K562 (cell line): ENCODE results near the gene PTPN18. TPM values are rescaled to one million over a fixed set of nuclear protein-coding genes. Genes with fewer than 3 reads are reported as not detected.

Experiments
- ATF1 ChIP-seq, 2 experiments: fragments of 450-650 bp in 1 of 2; IDR thresholded peaks; 2 replicates each; pipeline ENCODE4 v1.6.1; 2016; ENCODE audit warnings: missing compliant biosample characterization in 1 of 2, missing genetic modification characterization in 1 of 2
- DPF2 ChIP-seq: fragments of 450-650 bp; IDR thresholded peaks from 2 replicates; pipeline ENCODE4 v1.6.1; 2016
- GABPA ChIP-seq: fragments of 200-800 bp; sonication (Bioruptor generic); conservative IDR thresholded peaks from 2 replicates; pipeline ENCODE4 v1.6.1; 2016; ENCODE audit warnings: low read depth, missing genetic modification characterization, missing compliant biosample characterization
- HMGN3 ChIP-seq: IDR thresholded peaks from 2 replicates; pipeline ENCODE4 v1.6.1; 2011; ENCODE audit warnings: borderline replicate concordance, low read depth, mild to moderate bottlenecking, mixed read lengths, low read length; ENCODE audit not compliant: insufficient read length; ENCODE audit errors: extremely low read depth
- ILK ChIP-seq: fragments of 450-650 bp; IDR thresholded peaks from 2 replicates; pipeline ENCODE4 v1.6.1; 2016; ENCODE audit warnings: missing genetic modification characterization, low read depth, mild to moderate bottlenecking, missing compliant biosample characterization, moderate library complexity, borderline replicate concordance
- KLF10 ChIP-seq: fragments of 250-450 bp; sonication (Bioruptor Pico); IDR thresholded peaks from 2 replicates; pipeline ENCODE4 v1.6.1; 2021; ENCODE audit warnings: matching md5 sums
- PHF20 ChIP-seq: fragments of 450-650 bp; IDR thresholded peaks from 2 replicates; pipeline ENCODE4 v1.6.1; 2018; ENCODE audit not compliant: partially characterized antibody
- POLR2AphosphoS2 ChIP-seq: IDR thresholded peaks from 2 replicates; pipeline ENCODE4 v1.6.1; 2012; ENCODE audit warnings: low read length, improper control_type of control experiment
- POLR3G ChIP-seq: IDR thresholded peaks from 2 replicates; pipeline ENCODE4 v1.6.1; 2011; ENCODE audit not compliant: insufficient read length, insufficient replicate concordance; ENCODE audit errors: extremely low read depth
- RBBP5 ChIP-seq: fragments of 200-600 bp; sonication (generic); IDR thresholded peaks from 2 replicates; pipeline ENCODE4 v1.6.1; 2012; ENCODE audit warnings: borderline replicate concordance, mild to moderate bottlenecking, low read length, control low read depth, inconsistent platforms; ENCODE audit not compliant: insufficient read depth, poor library complexity, severe bottlenecking
- SMARCA4 ChIP-seq: fragments of 450-650 bp; IDR thresholded peaks from 2 replicates; pipeline ENCODE4 v1.6.1; 2016
- TARDBP ChIP-seq: fragments of 450-650 bp; IDR thresholded peaks from 2 replicates; pipeline ENCODE4 v1.6.1; 2016
- TOE1 ChIP-seq, 2 experiments: fragments of 450-650 bp in 1 of 2; sonication (generic) in 1 of 2; formaldehyde crosslinking in 1 of 2; IDR thresholded peaks; 2 replicates each; pipeline versions ENCODE4 v1.7.1 to v1.8.0; 2016 to 2022; ENCODE audit warnings: borderline replicate concordance in 2 of 2, mild to moderate bottlenecking in 2 of 2, antibody characterized with exemption in 1 of 2, inconsistent platforms in 1 of 2, low read depth in 1 of 2, missing genetic modification reagents in 1 of 2, moderate library complexity in 1 of 2
- ZC3H11A ChIP-seq: IDR thresholded peaks from 2 replicates; pipeline ENCODE4 v1.6.1; 2012; ENCODE audit warnings: low read depth, low read length, improper control_type of control experiment
- ZNF668 ChIP-seq: fragments of 250-450 bp; sonication (Bioruptor Pico); IDR thresholded peaks from 2 replicates; pipeline ENCODE4 v1.8.0; 2022; ENCODE audit warnings: mild to moderate bottlenecking, inconsistent platforms
- ZNF830 ChIP-seq: fragments of 250-450 bp; sonication (Bioruptor Pico); IDR thresholded peaks from 2 replicates; pipeline ENCODE4 v1.5.0; 2021; ENCODE audit warnings: mild to moderate bottlenecking
- polyA plus RNA-seq, 8 experiments: library from polyadenylated mRNA; depleted of rRNA in 4 of 8; stranded (reverse) in 5 of 8; unstranded in 3 of 8; fragments of >200 nt; fragmentation: Nextera tagmentation in 2 of 8; fragmentation: Illumina TruSeq in 1 of 8; extraction: Ambion mirVana in 2 of 8; extraction: Trizol in 1 of 8; gene quantifications; 2 replicates each; pipeline versions ENCODE4 v1.2.1 to v1.2.3, GENCODE V29; 2011 to 2014; ENCODE audit warnings: inconsistent platforms in 1 of 8, missing spikeins in 1 of 8
- total RNA-seq, 7 experiments: library from RNA; depleted of rRNA in 6 of 7; stranded (reverse); fragments of >200 nt in 6 of 7; fragmentation: Illumina TruSeq in 2 of 7; extraction: Trizol in 2 of 7; gene quantifications; 2 replicates each; pipeline versions ENCODE4 v1.2.1 to v1.2.3, GENCODE V29; 2011 to 2021; ENCODE audit warnings: low replicate concordance in 1 of 7
- TF ChIP-seq, protein P1 (sequence below): sonication (generic); formaldehyde crosslinking; IDR thresholded peaks from 2 replicates; pipeline ENCODE4 v1.8.1; 2023; ENCODE audit warnings: missing genetic modification reagents, mild to moderate bottlenecking, borderline replicate concordance

PTPN18 gene
- total and polyA plus RNA-seq, 9 of the 15 experiments (the other 6 are each of a cell fraction or from before 2014, with no cell fraction given) = 11.6 to 90.7 (median 49.6) TPM

DNA sequence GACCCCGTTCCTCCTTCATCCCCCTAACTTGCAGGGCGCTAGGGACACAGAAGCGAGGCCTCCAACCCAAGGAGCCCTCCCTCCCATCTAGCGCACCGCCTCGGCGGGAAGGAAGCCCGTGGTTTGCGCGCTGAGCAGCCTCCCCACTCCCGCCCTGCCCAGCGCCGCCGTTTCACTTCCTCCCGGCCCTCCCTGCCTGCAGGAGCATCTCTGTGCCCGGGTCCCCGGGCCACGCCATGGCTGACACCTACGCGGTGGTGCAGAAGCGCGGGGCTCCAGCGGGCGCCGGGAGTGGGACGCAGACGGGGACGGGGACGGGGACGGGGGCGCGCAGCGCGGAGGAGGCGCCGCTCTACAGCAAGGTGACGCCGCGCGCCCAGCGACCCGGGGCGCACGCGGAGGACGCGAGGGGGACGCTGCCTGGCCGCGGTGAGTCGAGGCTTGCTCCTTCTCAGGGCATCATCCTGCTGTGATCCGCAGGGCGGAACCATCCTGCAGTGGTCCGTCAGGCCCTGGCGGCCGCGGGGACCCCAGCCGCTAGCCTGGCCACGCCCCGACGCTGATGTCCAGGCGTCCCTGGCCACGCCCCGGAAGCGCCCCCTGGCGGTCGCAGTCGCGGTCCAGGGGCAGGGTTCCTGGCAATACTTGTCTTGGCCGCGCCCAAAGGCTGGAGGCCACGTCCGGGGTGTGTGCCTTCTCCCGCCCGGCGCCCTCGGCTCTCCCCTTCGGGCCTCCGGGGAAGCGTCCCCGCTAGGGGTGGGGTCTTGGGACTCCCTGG is 16.4 kb downstream of the PTPN18 start (continued):
- TF ChIP-seq ZNF668 (CRISPR knock-in tag) = no peak
- no peak for TF ChIP-seq ATF1 (CRISPR knock-in tag; IDR thresholded peaks at IDR 0.05)
- TF ChIP-seq ATF1 (tag; IDR thresholded peaks at IDR 0.05) = peak; percentile 89
- no peak for TF ChIP-seq ILK (tag)
- TF ChIP-seq SMARCA4 = no peak
- TF ChIP-seq HMGN3 = peak; percentile 60
- TF ChIP-seq TOE1 (IDR thresholded peaks at IDR 0.05; ENCODE audit: borderline replicate concordance) = no peak
- TF ChIP-seq TOE1 (CRISPR knock-in tag; IDR thresholded peaks at IDR 0.05; ENCODE audit: borderline replicate concordance, low read depth) = no peak
- TF ChIP-seq, protein P1, sequence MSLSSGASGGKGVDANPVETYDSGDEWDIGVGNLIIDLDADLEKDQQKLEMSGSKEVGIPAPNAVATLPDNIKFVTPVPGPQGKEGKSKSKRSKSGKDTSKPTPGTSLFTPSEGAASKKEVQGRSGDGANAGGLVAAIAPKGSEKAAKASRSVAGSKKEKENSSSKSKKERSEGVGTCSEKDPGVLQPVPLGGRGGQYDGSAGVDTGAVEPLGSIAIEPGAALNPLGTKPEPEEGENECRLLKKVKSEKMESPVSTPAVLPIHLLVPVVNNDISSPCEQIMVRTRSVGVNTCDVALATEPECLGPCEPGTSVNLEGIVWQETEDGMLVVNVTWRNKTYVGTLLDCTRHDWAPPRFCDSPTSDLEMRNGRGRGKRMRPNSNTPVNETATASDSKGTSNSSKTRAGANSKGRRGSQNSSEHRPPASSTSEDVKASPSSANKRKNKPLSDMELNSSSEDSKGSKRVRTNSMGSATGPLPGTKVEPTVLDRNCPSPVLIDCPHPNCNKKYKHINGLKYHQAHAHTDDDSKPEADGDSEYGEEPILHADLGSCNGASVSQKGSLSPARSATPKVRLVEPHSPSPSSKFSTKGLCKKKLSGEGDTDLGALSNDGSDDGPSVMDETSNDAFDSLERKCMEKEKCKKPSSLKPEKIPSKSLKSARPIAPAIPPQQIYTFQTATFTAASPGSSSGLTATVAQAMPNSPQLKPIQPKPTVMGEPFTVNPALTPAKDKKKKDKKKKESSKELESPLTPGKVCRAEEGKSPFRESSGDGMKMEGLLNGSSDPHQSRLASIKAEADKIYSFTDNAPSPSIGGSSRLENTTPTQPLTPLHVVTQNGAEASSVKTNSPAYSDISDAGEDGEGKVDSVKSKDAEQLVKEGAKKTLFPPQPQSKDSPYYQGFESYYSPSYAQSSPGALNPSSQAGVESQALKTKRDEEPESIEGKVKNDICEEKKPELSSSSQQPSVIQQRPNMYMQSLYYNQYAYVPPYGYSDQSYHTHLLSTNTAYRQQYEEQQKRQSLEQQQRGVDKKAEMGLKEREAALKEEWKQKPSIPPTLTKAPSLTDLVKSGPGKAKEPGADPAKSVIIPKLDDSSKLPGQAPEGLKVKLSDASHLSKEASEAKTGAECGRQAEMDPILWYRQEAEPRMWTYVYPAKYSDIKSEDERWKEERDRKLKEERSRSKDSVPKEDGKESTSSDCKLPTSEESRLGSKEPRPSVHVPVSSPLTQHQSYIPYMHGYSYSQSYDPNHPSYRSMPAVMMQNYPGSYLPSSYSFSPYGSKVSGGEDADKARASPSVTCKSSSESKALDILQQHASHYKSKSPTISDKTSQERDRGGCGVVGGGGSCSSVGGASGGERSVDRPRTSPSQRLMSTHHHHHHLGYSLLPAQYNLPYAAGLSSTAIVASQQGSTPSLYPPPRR (CRISPR knock-in tag) = peak; percentile 72; the same call in 1 of the 2 replicates
- TF ChIP-seq PHF20 = peak; percentile 37
- peak; percentile 51; the same call in 1 of the 2 replicates for TF ChIP-seq TARDBP
- peak; percentile 74 for TF ChIP-seq GABPA (tag)
- TF ChIP-seq ZC3H11A = no peak
- peak; percentile 89 for TF ChIP-seq RBBP5
- 0 out of 2 replicates have a peak, but pooled peaks have one; percentile 62 for TF ChIP-seq ZNF830 (CRISPR knock-in tag)
- TF ChIP-seq DPF2 = no peak; the same call in 1 of the 2 replicates
- no peak for TF ChIP-seq KLF10 (CRISPR knock-in tag)
- TF ChIP-seq POLR3G = no peak
- TF ChIP-seq POLR2AphosphoS2 = 0 out of 2 replicates have a peak, but pooled peaks have one; percentile 59
